Liver (tissue), 9 donors: Measurements from ENCODE around the gene CDHR2. TPM values are rescaled to one million over a fixed set of nuclear protein-coding genes. Genes with fewer than 3 reads are reported as not detected.
A peak's percentile ranks its signal among the peaks of the same experiment; 100 is the strongest.

ENCODE experiments used
- DNase-seq: peaks from one replicate; pipeline ENCODE4 v3.0.0-alpha.2; 2017; ENCODE audit warnings: low spot score
- H3K27ac ChIP-seq, 2 donors: one replicate each; pipeline ENCODE4 v1.7.0; 2013; ENCODE audit warnings: inconsistent platforms in 2 of 2, low read length in 2 of 2, control low read depth in 1 of 2, low read depth in 1 of 2, mild to moderate bottlenecking in 1 of 2
- H3K27me3 ChIP-seq, 4 donors: one replicate each; pipeline versions ENCODE4 v1.6.1 to v1.7.0; 2013; ENCODE audit warnings: low read length in 3 of 4, inconsistent platforms in 1 of 4, mild to moderate bottlenecking in 1 of 4, moderate library complexity in 1 of 4; ENCODE audit not compliant: control insufficient read depth in 4 of 4, insufficient read depth in 4 of 4
- H3K36me3 ChIP-seq, 4 donors: one replicate each; pipeline versions ENCODE4 v1.6.1 to v1.7.0; 2013; ENCODE audit warnings: low read length in 3 of 4, mild to moderate bottlenecking in 3 of 4, low read depth in 1 of 4, moderate library complexity in 1 of 4; ENCODE audit not compliant: control insufficient read depth in 4 of 4, insufficient read depth in 3 of 4
- H3K4me1 ChIP-seq, 4 donors: one replicate each; pipeline versions ENCODE4 v1.6.1 to v1.7.0; 2013; ENCODE audit warnings: low read length in 3 of 4, mild to moderate bottlenecking in 3 of 4, moderate library complexity in 1 of 4; ENCODE audit not compliant: control insufficient read depth in 4 of 4, insufficient read depth in 4 of 4
- H3K4me3 ChIP-seq, 3 donors: one replicate each; pipeline versions ENCODE4 v1.6.1 to v1.7.0; 2013; ENCODE audit warnings: low read length in 3 of 3, control low read depth in 1 of 3, low read depth in 1 of 3, mild to moderate bottlenecking in 1 of 3
- H3K9ac ChIP-seq, 2 donors: one replicate each; pipeline ENCODE4 v1.7.0; 2013; ENCODE audit warnings: low read length in 2 of 2, mild to moderate bottlenecking in 2 of 2, moderate library complexity in 2 of 2, control low read depth in 1 of 2, low read depth in 1 of 2
- H3K9me3 ChIP-seq, 4 donors: one replicate each; pipeline versions ENCODE4 v1.6.1 to v1.7.0; 2013; ENCODE audit warnings: low read length in 3 of 4; ENCODE audit not compliant: control insufficient read depth in 4 of 4
- ATF3 ChIP-seq: IDR thresholded peaks from 2 replicates; pipeline ENCODE4 v1.6.1; 2016; ENCODE audit warnings: antibody characterized with exemption
- CTCF ChIP-seq: fragments of 150-350 bp; IDR thresholded peaks from 2 replicates; pipeline ENCODE4 v1.5.1; 2017; ENCODE audit warnings: improper control_type of control experiment, low read depth, low read length; ENCODE audit not compliant: missing input control
- EGR1 ChIP-seq, 2 donors: IDR thresholded peaks; 2 replicates each; pipeline ENCODE4 v1.6.1; 2016 to 2018; ENCODE audit warnings: antibody characterized with exemption in 2 of 2, low read depth in 2 of 2
- FOXA1 ChIP-seq: IDR thresholded peaks from 2 replicates; pipeline ENCODE4 v1.6.1; 2016; ENCODE audit warnings: antibody characterized with exemption
- FOXA2 ChIP-seq: IDR thresholded peaks from 2 replicates; pipeline ENCODE4 v1.6.1; 2016; ENCODE audit warnings: antibody characterized with exemption
- GABPA ChIP-seq, 2 donors: IDR thresholded peaks in 1 of 2; conservative IDR thresholded peaks in 1 of 2; 2 replicates each; pipeline ENCODE4 v1.6.1; 2016; ENCODE audit warnings: antibody characterized with exemption in 2 of 2, mild to moderate bottlenecking in 1 of 2, moderate library complexity in 1 of 2
- HNF4A ChIP-seq, 2 donors: conservative IDR thresholded peaks; 2 replicates each; pipeline ENCODE4 v1.6.1; 2016; ENCODE audit warnings: antibody characterized with exemption in 2 of 2, mild to moderate bottlenecking in 2 of 2
- HNF4G ChIP-seq: IDR thresholded peaks from 2 replicates; pipeline ENCODE4 v1.6.1; 2016; ENCODE audit warnings: antibody characterized with exemption
- JUND ChIP-seq, 2 donors: IDR thresholded peaks; 2 replicates each; pipeline ENCODE4 v1.6.1; 2016; ENCODE audit warnings: antibody characterized with exemption in 2 of 2
- MAX ChIP-seq: IDR thresholded peaks from 2 replicates; pipeline ENCODE4 v1.6.1; 2016; ENCODE audit warnings: antibody characterized with exemption
- NR2F2 ChIP-seq: IDR thresholded peaks from 2 replicates; pipeline ENCODE4 v1.6.1; 2016; ENCODE audit warnings: antibody characterized with exemption
- RAD21 ChIP-seq, 2 donors: IDR thresholded peaks; 2 replicates each; pipeline ENCODE4 v1.6.1; 2016; ENCODE audit warnings: antibody characterized with exemption in 2 of 2, mild to moderate bottlenecking in 2 of 2
- REST ChIP-seq: IDR thresholded peaks from 2 replicates; pipeline ENCODE4 v1.6.1; 2016; ENCODE audit warnings: antibody characterized with exemption, mild to moderate bottlenecking
- RXRA ChIP-seq, 2 donors: IDR thresholded peaks; 2 replicates each; pipeline ENCODE4 v1.6.1; 2017 to 2018; ENCODE audit warnings: antibody characterized with exemption in 2 of 2, mild to moderate bottlenecking in 1 of 2
- SP1 ChIP-seq: IDR thresholded peaks from 2 replicates; pipeline ENCODE4 v1.6.1; 2018; ENCODE audit warnings: antibody characterized with exemption, mild to moderate bottlenecking
- TAF1 ChIP-seq: conservative IDR thresholded peaks from 2 replicates; pipeline ENCODE4 v1.6.1; 2016; ENCODE audit warnings: antibody characterized with exemption, mild to moderate bottlenecking
- YY1 ChIP-seq: IDR thresholded peaks from 2 replicates; pipeline ENCODE4 v1.6.1; 2016; ENCODE audit warnings: antibody characterized with exemption, mild to moderate bottlenecking
- ZBTB33 ChIP-seq: IDR thresholded peaks from 2 replicates; pipeline ENCODE4 v1.6.1; 2016; ENCODE audit warnings: antibody characterized with exemption
- WGBS: extraction: QIAGEN DNeasy Blood & Tissue Kit; methylation state at CpG from one replicate; pipeline ENCODE4 v1.1.7; 2013; 5-methylcytosine and 5-hydroxymethylcytosine counted together
- polyA plus RNA-seq, 2 donors: library from polyadenylated mRNA; stranded (reverse) in 1 of 2; unstranded in 1 of 2; fragments of 200-250 nt in 1 of 2; fragments of >200 nt in 1 of 2; fragmentation: Nextera tagmentation in 1 of 2; extraction: Ambion mirVana in 1 of 2; gene quantifications; one replicate each; pipeline versions ENCODE4 v1.2.1 to v1.2.3, GENCODE V29; 2013 to 2015
- total RNA-seq, 2 donors: library from RNA; depleted of rRNA; stranded (reverse); fragments of >200 nt; gene quantifications; one replicate each; pipeline ENCODE4 v1.2.3, GENCODE V29; 2014
- donor health status: healthy.
- donor health status: healthy.
- donor health status: healthy.
- donor health status: healthy.
- donor health status: healthy.

Gene CDHR2
- total and polyA plus RNA-seq, 4 donors = 8.8 to 23.8 (median 16.6) TPM

- no peak overlapping the region for H3K9ac ChIP-seq
- H3K4me3 ChIP-seq = no peak overlapping the region
- no peaks in the 10 kb centered on the region for H3K27me3 ChIP-seq
- no peak overlapping the region for H3K27ac ChIP-seq
- no peak for DNase-seq
- H3K4me1 ChIP-seq = peaks cover 0 to 9% (median 4%) of the 10 kb centered on the region in 4 donors
- TF ChIP-seq RXRA (IDR thresholded peaks at IDR 0.05) = no peak
- no peak for TF ChIP-seq SP1
- no peak for TF ChIP-seq NR2F2
- TF ChIP-seq TAF1 = no peak
- no peak for TF ChIP-seq YY1
- no peak for TF ChIP-seq HNF4G
- no peak for TF ChIP-seq MAX
- TF ChIP-seq RAD21 (IDR thresholded peaks at IDR 0.05) = no peak
- no peak for TF ChIP-seq FOXA1
- TF ChIP-seq REST = no peak
- TF ChIP-seq FOXA2 = no peak
- TF ChIP-seq CTCF = no peak
- WGBS = 95% methylated on average over 4 of the region's 4 CpGs
- no peaks in the 10 kb centered on the region for H3K9me3 ChIP-seq
- no peaks in the 10 kb centered on the region for H3K36me3 ChIP-seq
Observed at GRCh38 chr5:176608142-176608705, 59.1 kb downstream of the CDHR2 start.

DNA sequence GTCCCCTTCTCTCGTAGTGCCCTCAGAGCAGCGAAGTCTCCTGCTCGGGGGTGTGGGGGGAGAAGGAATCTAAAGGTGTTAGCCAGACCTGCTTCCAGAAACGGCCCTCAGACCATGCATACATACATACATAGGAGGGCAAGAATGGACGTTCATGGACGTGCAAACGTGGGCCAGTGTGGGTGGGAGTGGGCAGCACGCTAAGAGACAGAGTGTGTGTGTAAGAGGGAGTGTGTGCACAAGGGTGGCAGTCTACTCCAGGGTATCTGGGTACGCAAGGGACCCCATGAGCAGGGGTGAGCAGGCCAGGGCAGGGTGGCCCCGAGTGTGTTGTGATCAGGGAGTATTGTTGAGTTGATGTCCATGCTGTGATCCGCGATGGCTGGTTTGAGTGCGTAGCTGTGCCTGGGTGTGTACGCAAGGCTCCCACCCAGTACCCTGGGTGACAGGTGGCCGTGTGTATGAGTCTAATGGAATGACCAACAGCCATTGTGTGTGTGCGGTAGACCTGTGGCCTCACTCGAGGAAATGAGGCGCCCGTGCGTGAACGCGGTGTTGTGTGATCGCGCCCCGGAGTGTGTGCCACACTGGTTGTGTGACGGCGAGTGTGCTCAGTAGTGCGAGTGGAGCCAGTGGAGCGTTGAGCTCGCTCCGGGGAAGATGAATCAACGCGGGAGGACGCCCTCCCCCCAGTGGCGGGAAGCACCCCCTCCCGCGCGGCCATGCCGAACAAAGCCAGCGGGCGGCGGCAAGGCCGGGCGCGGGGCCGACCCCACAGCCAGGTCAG, 60.0 kb downstream of the CDHR2 start:
- Histone ChIP-seq H3K4me1 (peaks cover 0 to 9% (median 4%) of the 10 kb centered on the region in 4 donors), H3K4me3 (peak overlapping the region in 1 of 3 donors; percentile 71), H3K27ac (no peak overlapping the region), H3K9ac (no peak overlapping the region), H3K9me3 (no peaks in the 10 kb centered on the region), H3K27me3 (no peaks in the 10 kb centered on the region), H3K36me3 (no peaks in the 10 kb centered on the region)
- 37% methylated on average over 46 of the region's 46 CpGs for WGBS
- DNase-seq = no peak
- TF ChIP-seq JUND (IDR thresholded peaks at IDR 0.05) = no peak
- TF ChIP-seq ATF3 = no peak
- TF ChIP-seq FOXA1 = no peak
- TF ChIP-seq EGR1 (IDR thresholded peaks at IDR 0.05; ENCODE audit: low read depth in 2 of 2) = no peak
- no peak for TF ChIP-seq NR2F2
- no peak for TF ChIP-seq GABPA (IDR thresholded peaks at IDR 0.05 in 1 of 2, conservative IDR thresholded peaks at IDR 0.05 in 1 of 2)
- no peak for TF ChIP-seq HNF4A (conservative IDR thresholded peaks at IDR 0.05)
- TF ChIP-seq TAF1 = no peak
- TF ChIP-seq RAD21 (IDR thresholded peaks at IDR 0.05) = no peak
- TF ChIP-seq REST = no peak
- no peak for TF ChIP-seq FOXA2
- TF ChIP-seq MAX = no peak
- TF ChIP-seq SP1 = no peak
- no peak for TF ChIP-seq YY1
- no peak for TF ChIP-seq ZBTB33
- no peak for TF ChIP-seq HNF4G
- no peak for TF ChIP-seq RXRA (IDR thresholded peaks at IDR 0.05)
